Transverse colon (tissue), 4 donors: ENCODE data around the gene TSPAN17.

ENCODE experiments used
- EP300 ChIP-seq: sonication (generic); formaldehyde crosslinking; IDR thresholded peaks from one replicate; pipeline ENCODE4 v1.6.1; 2017; ENCODE audit warnings: antibody characterized with exemption, low read depth
- POLR2A ChIP-seq: fragments of 450-650 bp; IDR thresholded peaks from one replicate; pipeline ENCODE4 v1.6.1; 2016; ENCODE audit warnings: antibody characterized with exemption, mild to moderate bottlenecking, moderate library complexity
- POLR2AphosphoS5 ChIP-seq, 3 donors: sonication (generic); formaldehyde crosslinking; IDR thresholded peaks; one replicate each; pipeline ENCODE4 v1.6.1; 2016; ENCODE audit warnings: antibody characterized with exemption in 3 of 3
- TF ChIP-seq, protein P1 (sequence below), 5 experiments: fragments of 200-600 bp in 3 of 5; fragments of 450-650 bp in 2 of 5; sonication (generic) in 3 of 5; IDR thresholded peaks; 1 replicate in 2 of 5; 2 replicates in 3 of 5; pipeline ENCODE4 v1.5.1; 2016 to 2017; ENCODE audit warnings: antibody characterized with exemption in 5 of 5, inconsistent platforms in 3 of 5, mild to moderate bottlenecking in 2 of 5, moderate library complexity in 1 of 5

DNA sequence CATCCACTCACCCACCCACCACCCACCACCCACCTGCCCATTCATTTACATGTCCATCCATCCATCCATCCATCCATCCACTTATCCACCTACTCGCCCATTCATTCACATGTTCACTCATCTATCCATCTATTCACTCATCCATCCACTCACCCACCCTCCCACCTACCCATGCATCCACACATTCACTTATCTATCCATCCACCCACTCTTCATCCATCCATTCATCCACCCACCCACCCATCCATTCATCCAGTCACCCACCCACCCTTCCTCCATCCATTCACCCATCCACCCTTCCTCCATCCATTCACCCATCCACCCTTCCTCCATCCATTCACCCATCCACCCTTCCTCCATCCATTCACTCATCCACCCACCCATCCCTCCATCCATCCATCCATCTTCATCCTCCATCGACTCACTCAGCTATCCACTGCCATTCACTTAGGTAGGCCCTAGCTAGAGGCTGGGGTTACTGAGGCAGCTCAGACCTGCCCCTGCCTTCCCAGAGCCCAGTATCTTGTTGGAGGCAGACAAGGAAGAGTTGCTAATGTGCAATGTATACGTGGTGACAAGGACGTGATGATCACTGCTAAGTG is 12.7 kb downstream of the TSPAN17 start:
- TF ChIP-seq POLR2A (no peak), POLR2AphosphoS5 (IDR thresholded peaks at IDR 0.05) (no peak), EP300 (no peak)
- TF ChIP-seq, protein P1, sequence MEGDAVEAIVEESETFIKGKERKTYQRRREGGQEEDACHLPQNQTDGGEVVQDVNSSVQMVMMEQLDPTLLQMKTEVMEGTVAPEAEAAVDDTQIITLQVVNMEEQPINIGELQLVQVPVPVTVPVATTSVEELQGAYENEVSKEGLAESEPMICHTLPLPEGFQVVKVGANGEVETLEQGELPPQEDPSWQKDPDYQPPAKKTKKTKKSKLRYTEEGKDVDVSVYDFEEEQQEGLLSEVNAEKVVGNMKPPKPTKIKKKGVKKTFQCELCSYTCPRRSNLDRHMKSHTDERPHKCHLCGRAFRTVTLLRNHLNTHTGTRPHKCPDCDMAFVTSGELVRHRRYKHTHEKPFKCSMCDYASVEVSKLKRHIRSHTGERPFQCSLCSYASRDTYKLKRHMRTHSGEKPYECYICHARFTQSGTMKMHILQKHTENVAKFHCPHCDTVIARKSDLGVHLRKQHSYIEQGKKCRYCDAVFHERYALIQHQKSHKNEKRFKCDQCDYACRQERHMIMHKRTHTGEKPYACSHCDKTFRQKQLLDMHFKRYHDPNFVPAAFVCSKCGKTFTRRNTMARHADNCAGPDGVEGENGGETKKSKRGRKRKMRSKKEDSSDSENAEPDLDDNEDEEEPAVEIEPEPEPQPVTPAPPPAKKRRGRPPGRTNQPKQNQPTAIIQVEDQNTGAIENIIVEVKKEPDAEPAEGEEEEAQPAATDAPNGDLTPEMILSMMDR (IDR thresholded peaks at IDR 0.05) = no peak
